ENCODE results near the gene CARMIL1. TPM values are rescaled to one million over a fixed set of nuclear protein-coding genes. Genes with fewer than 3 reads are reported as not detected.

CARMIL1 gene
- total RNA-seq, 1 experiment from 2014 or later = 23.6 TPM

GRCh38 chr6:25457516-25457915 lies 178.3 kb downstream of the CARMIL1 start:
- DNase-seq = no peak
- Histone ChIP-seq H3K9me3 (ENCODE audit: control insufficient read depth, low read depth, low read length) (no peaks in the 10 kb centered on the region), H3K79me1 (ENCODE audit: insufficient read depth, low read depth, low read length, poor library complexity, severe bottlenecking) (no peaks in the 10 kb centered on the region), H3K9ac (ENCODE audit: extremely low read depth, insufficient read length, low read length) (no peak overlapping the region), H3K79me2 (ENCODE audit: insufficient read depth, low read length) (no peaks in the 10 kb centered on the region), H3K27me3 (ENCODE audit: insufficient read depth, low read length) (no peaks in the 10 kb centered on the region), H4K5ac (ENCODE audit: insufficient read length, low read depth, low read length) (no peak overlapping the region), H2BK20ac (ENCODE audit: low read depth, low read length, poor library complexity, severe bottlenecking) (no peak overlapping the region), H3K18ac (ENCODE audit: insufficient read length, low read depth, low read length) (no peak overlapping the region), H3K4me1 (ENCODE audit: insufficient read depth, low read length) (no peaks in the 10 kb centered on the region; the same call in 1 of the 2 replicates), H2BK15ac (ENCODE audit: low read depth, low read length) (no peak overlapping the region), H3T11ph (ENCODE audit: low read length) (no peak overlapping the region), H3K14ac (ENCODE audit: insufficient read depth, low read length) (no peak overlapping the region), H2BK12ac (ENCODE audit: insufficient read length, low read depth, low read length) (no peak overlapping the region), H4K20me1 (ENCODE audit: control insufficient read depth, insufficient read depth, insufficient read length) (no peaks in the 10 kb centered on the region), H4K8ac (replicated peaks; ENCODE audit: insufficient read length, low read depth, low read length) (no peak overlapping the region), H3K56ac (ENCODE audit: insufficient read length, low read depth, low read length) (no peak overlapping the region), H3K4me2 (ENCODE audit: insufficient read depth, insufficient read length, low read length) (no peak overlapping the region), H3K27ac (ENCODE audit: insufficient read length, low read depth, low read length) (no peak overlapping the region), H2AFZ (ENCODE audit: low read length) (no peak overlapping the region), H2BK5ac (ENCODE audit: insufficient read length, low read length) (no peak overlapping the region), H2BK120ac (ENCODE audit: low read depth, low read length, poor library complexity, severe bottlenecking) (no peak overlapping the region), H3K4ac (ENCODE audit: low read depth, low read length) (no peak overlapping the region), H3K23me2 (ENCODE audit: insufficient read length, low read depth, low read length, poor library complexity, severe bottlenecking) (peaks cover 2% of the 10 kb centered on the region), H3K23ac (ENCODE audit: insufficient read length, low read depth, low read length) (no peak overlapping the region), H2AK5ac (ENCODE audit: insufficient read length, low read length) (no peak overlapping the region), H4K91ac (ENCODE audit: insufficient read length, low read depth, low read length) (no peak overlapping the region)
- H3K27ac Mint-ChIP-seq = peak overlapping the region in 1 of 3 experiments; percentile 52; a peak in 1 of 7 replicates
- H3K4me3 Mint-ChIP-seq = no peak overlapping the region
- H3K36me3 Mint-ChIP-seq (ENCODE audit: insufficient read depth in 1 of 3, low read depth in 3 of 3) = peaks cover 0 to 3% (median 0%) of the 10 kb centered on the region in 3 experiments; a peak in 3 of 7 replicates
- H3K9me3 Mint-ChIP-seq = no peaks in the 10 kb centered on the region
- H3K4me1 Mint-ChIP-seq = peaks cover 16 to 18% of the 10 kb centered on the region in 2 experiments
- no peak for TF ChIP-seq CTCF (conservative IDR thresholded peaks at IDR 0.05)
- no CpG with 5 or more reads among the region's 3 CpGs for WGBS (ENCODE audit: extremely low coverage, insufficient read length, low lambda C conversion rate)
- no peaks in the 10 kb centered on the region for H3K27me3 Mint-ChIP-seq (ENCODE audit: low read depth)

All from H9 (cell line).